GM18870 (cell line): ENCODE measurements around the gene WNT7B.

Experiments used
- ATAC-seq: cut with Tn5 transposase; IDR thresholded peaks from one replicate; pipeline ENCODE4 v1.9.1; 2021; ENCODE audit warnings: moderate library complexity; ENCODE audit not compliant: unreplicated experiment

The WNT7B gene

GRCh38 chr22:45974498-45974897, 2.5 kb downstream of the WNT7B start:
- ATAC-seq = no peak

GRCh38 chr22:45972889-45973253, 4.1 kb downstream of the WNT7B start:
- no peak for ATAC-seq

GRCh38 chr22:45972091-45972888, 4.7 kb downstream of the WNT7B start:
- ATAC-seq = no peak

- no peak for ATAC-seq
These were observed 5.4 kb downstream of the WNT7B start for GRCh38 chr22:45971408-45972028.

GRCh38 chr22:45970705-45971407, 6.1 kb downstream of the WNT7B start:
- no peak for ATAC-seq

GRCh38 chr22:45969801-45970470, 7.0 kb downstream of the WNT7B start:
- no peak for ATAC-seq

GRCh38 chr22:45969414-45969799, 7.6 kb downstream of the WNT7B start:
- ATAC-seq = no peak

- ATAC-seq = no peak
These were observed 8.1 kb downstream of the WNT7B start for GRCh38 chr22:45968751-45969413.

GRCh38 chr22:45968003-45968650, 8.8 kb downstream of the WNT7B start:
- no peak for ATAC-seq

- no peak for ATAC-seq
These were observed 10.0 kb downstream of the WNT7B start for GRCh38 chr22:45966895-45967365.

- no peak for ATAC-seq
These were observed 10.6 kb downstream of the WNT7B start for GRCh38 chr22:45966320-45966894.

GRCh38 chr22:45965563-45965962, 11.4 kb downstream of the WNT7B start:
- no peak for ATAC-seq

- ATAC-seq = no peak
These were observed 11.9 kb downstream of the WNT7B start for GRCh38 chr22:45964926-45965527.

- no peak for ATAC-seq
These were observed 12.6 kb downstream of the WNT7B start for GRCh38 chr22:45964372-45964771.

- ATAC-seq = no peak
These were observed 13.1 kb downstream of the WNT7B start for GRCh38 chr22:45963821-45964220.

- ATAC-seq = no peak
These were observed 14.1 kb downstream of the WNT7B start for GRCh38 chr22:45962756-45963324.

- no peak for ATAC-seq
These were observed 14.6 kb downstream of the WNT7B start for GRCh38 chr22:45962434-45962718.

- no peak for ATAC-seq
These were observed 15.1 kb downstream of the WNT7B start for GRCh38 chr22:45961679-45962433.
